Esophagus muscularis mucosa (tissue), 3 donors: ENCODE measurements around the gene IRS1.

Source experiments
- CTCF ChIP-seq, 3 experiments: fragments of 200-600 bp in 2 of 3; fragments of 450-650 bp in 1 of 3; sonication (generic) in 2 of 3; IDR thresholded peaks; one replicate each; pipeline ENCODE4 v1.5.1; 2017 to 2019; ENCODE audit warnings: antibody characterized with exemption in 3 of 3, mild to moderate bottlenecking in 2 of 3, moderate library complexity in 1 of 3
- POLR2A ChIP-seq: fragments of 450-650 bp; IDR thresholded peaks from one replicate; pipeline ENCODE4 v1.6.1; 2017; ENCODE audit warnings: antibody characterized with exemption, moderate library complexity, mild to moderate bottlenecking, low read depth
- POLR2AphosphoS5 ChIP-seq, 2 donors: sonication (generic); formaldehyde crosslinking; IDR thresholded peaks; one replicate each; pipeline ENCODE4 v1.6.1; 2017; ENCODE audit warnings: antibody characterized with exemption in 2 of 2

GRCh38 chr2:226758921-226759640, 40.5 kb downstream of the IRS1 start:
- TF ChIP-seq CTCF (IDR thresholded peaks at IDR 0.05) (no peak), POLR2A (no peak), POLR2AphosphoS5 (IDR thresholded peaks at IDR 0.05) (no peak)
